NOMO-1 (cell line): ENCODE measurements around the gene TMEM255B.

Experiments used
- DNase-seq, 2 experiments: peaks; one replicate each; lab custom pipeline; 2025; ENCODE audit not compliant: unreplicated experiment in 2 of 2; lab: John Stamatoyannopoulos, UW

TMEM255B gene

DNA sequence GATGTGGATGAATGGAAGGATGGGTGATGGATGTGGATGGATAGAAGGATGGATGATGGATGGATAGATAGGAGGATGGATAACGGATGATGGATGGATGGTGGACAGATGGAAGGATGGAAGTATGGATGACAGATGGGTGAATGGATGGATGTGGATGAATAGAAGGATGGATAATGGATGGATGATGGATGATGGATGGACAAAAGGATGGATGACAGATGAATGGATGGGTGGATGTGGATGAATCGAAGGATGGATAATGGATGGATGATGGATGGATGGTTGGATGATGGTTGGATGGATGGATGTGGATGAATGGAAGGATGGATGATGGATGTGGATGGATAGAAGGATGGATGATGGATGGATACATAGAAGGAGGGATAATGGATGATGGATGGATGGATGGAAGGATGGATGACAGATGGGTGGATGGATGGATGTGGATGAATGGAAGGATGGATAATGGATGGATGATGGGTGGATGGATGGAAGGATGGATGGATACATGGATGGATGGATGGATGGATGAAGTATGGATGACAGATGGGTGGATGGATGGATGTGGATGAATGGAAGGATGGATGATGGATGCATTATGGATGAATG lies 39.3 kb downstream of the TMEM255B start:
- no peak for DNase-seq

DNA sequence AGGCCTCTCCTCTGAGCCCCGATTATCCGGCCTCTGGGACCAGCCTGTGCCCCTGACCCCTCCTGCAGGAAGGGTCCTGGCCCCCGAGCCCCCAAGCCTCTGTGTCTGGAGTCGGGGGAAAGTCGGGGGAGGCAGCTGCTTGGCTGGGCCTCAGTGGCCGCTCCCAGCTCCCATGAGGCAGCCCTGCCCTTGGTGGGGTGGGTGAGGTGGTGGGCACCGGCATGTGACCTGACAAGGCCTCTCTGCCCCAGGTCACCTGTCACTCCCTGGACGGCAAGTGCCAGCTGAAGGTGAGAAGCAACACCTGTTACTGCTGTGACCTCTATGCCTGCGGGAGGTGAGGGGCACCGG lies 41.5 kb downstream of the TMEM255B start:
- no peak for DNase-seq

DNA sequence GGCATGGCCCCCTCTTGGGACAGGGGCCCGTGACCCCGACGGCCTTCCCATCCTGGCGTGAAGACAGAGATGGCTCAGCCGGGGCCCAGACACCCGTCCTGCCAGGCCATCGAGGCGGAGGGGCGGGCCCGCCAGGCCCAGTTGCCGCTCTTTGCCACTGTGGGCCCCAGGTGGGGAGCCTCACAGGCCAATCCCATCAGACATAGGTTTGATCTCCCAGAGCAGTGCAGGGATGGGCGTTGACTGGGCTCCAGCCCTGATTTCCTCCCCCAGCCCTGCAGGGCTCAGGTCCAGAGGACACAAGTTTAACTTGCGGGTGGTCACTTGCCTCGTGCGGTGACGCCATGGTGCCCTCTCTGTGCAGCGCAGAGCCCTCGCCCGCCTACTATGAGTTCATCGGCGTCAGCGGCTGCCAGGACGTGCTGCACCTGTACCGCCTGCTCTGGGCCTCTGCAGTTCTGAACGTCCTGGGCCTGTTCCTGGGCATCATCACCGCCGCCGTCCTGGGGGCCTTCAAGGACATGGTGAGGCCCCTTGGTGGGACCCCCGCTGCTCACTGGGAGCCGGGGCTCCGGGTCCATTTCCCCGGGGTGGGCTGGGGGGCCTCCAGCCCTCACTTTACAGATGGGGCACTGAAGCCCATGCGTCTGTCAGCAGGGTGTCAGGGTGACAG lies 42.4 kb downstream of the TMEM255B start:
- no peak for DNase-seq

DNA sequence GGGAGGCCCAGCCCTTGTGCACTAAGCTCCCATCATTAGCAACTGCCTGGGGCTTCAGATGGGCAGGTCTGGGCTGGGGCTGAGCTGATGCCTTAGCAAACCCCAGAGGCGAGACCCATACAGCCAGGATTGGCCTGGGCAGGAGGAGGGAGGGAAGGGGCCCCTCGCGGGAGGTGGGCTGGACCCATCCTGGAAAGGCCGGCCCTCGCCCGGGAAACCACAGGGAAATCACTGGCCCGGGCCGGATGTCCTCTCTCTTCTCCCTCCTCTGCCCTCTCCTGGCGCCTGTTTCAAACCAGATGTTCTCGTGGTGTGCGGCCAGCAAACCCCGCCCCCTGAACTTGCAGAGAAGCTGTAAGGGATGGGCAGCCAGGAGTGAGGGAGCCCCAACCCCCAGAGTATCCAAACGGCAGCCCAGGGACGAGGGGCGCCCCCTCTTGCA lies 43.1 kb downstream of the TMEM255B start:
- no peak for DNase-seq

DNA sequence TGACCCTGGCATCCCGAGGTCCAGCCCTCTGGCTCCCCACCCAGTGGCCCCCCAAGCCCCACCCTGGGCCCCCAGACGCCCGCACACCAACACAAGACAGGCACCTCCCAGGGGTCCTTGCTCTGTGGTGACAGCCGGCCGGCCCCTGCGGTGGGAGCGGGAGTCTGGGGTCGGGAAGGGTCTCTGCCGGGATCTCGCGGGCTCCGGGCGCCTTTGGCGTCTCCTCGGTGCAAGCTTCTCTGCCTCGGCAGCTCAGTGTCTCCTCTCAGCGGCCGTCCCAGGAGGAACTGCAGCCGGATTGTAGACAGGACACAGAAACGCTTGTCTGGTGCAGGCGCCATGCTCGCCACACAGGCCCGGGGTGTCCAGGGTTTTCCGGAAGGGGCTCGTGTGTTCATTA lies 43.7 kb downstream of the TMEM255B start:
- DNase-seq: no peak

DNA sequence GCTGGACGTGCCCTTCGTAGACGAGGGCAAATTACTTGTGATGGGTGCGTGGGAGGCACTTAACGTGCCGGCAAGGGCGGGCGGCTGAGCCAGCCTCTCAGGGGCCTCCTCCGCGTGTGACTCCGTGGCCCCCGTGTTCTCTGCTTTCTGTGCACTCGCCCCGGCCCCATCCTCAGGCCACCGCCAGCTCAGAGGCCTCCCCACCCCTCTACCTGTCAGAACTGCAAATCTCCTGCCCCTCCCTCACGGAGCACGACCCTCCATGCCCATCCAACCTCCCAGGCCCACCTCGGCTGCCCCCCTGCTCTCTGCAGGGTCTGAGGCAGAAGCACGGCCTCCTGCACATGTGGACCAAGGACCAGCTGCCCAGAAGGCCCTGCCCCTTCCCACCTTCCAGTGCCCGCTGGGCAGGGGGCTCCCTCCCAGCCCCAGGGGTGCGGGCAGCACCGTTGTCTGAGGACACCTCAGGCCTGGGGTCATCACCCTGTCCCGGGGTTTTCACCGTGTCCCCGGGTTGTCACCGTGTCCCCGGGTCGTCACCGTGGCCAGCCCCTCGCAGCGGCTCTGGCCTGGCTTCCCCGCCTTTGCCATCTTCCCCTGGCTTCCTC lies 44.5 kb downstream of the TMEM255B start:
- DNase-seq: no peak

DNA sequence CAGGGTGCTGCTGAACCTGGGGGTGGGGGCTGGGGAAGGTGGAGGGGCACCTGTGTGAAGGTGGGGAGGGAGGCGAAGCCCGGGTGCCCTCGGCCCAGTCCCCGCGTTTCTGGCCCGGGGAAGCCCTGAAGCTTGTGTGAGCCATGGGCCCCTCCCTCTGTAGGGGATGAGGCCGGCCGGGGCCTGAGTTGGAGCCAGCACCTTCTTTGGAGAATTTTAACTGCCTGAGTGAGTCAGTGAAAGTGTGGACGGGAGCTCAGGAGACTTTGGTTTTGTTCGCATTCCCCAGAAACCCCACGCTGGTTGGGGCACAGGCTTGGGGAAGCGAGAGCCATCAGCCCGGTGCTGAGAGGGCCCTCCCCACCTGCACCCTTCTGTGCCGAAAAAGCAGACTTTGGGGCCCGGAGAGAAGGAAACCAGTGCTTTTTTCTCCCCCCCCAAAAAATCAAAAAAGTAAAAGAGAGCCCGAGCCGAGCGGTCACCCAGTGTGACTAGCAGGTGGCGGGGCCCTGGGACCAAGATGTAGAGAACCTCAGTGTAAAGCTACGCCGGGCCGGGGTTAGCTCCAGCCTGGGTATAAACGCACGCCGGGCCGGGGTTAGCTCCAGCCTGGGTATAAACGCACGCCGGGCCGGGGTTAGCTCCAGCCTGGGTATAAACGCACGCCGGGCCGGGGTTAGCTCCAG lies 45.1 kb downstream of the TMEM255B start:
- no peak for DNase-seq

DNA sequence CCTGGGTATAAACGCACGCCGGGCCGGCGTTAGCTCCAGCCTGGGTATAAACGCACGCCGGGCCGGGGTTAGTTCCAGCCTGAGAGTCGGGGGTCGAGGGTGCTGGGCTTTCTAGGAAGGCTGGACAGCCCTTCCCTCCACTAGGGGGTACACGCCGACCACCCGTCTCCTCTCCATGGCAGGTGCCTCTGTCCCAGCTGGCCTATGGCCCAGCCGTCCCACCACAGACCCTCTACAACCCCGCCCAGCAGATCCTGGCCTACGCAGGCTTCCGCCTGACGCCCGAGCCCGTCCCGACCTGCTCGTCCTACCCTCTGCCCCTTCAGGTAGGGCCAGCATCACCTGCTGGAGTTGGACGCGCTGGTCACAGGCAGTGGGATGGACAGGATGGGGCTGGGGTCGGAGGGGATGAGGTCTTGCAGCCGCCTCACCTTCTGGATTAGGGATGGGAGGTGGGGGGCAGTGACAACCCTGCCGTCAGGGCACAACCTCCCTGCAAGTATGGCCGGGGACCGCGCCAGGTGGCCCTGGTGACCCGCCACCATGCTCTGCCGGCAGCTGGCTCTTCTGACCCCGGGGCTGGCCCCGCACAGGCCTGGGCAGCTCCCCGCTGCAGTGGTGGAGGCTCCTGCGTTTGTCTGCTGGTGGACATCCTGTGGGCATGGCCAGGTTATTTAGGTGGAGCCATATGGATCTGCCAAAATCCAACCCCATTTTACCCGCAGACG lies 45.8 kb downstream of the TMEM255B start:
- DNase-seq: no peak

DNA sequence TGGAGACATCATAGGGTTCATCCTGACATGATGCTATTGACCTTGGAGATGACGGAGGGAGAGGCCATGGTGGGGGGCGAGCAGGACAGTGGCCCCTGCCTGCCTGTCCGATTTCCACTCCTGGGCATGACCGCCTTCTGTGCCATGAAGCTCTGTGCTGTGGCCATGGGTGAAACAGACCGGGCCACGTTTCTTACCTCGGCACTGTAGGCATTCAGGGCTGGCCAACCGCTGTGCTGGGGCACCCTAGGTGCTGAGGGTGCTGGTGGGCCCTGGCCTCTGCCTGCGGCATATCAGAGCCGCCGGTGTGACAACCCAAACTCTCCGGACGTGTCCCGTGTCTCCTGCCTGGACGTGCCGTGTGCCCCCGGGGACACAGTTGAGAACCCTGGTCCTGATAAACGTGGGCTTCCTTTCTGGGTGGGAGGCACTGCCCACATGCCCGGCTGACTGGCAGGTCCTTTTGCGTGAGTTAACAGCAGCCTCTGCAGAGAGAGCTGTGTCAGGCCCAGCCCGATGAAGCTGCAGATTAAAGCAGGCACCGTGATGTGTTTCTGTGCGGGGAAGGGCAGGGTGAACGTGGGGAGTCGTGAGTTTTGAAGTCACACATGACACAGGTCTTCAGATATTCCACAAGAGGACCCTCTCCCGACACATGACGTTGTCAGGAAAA lies 46.5 kb downstream of the TMEM255B start:
- no peak for DNase-seq

DNA sequence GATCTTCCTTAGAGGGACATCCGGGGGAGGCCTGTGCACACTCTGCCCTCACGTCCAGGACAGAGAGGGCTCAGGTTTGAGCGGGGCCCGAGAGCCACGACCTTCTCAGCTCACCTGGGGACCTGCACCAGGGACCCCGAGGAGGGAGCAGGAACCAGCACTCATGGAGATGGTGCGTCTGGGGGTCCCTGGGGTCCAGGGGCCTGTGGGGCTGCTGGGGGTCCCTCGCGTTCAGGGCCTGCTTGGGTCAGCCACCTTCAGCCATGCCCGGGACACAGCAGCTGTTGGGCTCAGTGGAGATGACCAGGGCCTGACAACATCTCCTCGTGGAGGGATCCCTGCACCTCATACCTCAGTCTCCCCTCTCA lies 47.1 kb downstream of the TMEM255B start:
- no peak for DNase-seq

DNA sequence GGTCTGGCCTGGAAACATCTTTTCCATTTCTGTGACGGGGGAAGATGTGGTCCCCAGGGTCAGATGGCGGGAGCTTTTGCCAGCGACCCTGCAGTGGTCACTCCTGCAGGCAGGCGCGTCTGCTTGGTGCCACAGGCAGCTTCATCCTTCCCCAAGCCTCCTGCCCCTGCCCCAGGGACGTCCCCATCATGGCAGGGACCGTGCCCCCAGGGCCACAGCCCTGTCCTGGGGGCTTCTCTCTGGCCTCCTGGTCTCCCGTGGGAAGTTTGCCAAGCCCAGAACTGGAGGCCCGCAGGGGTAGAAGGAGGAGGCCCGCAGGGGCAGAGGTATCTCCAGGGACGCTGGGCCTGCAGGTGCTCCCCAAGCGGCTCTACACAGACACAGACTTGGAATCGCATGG lies 47.5 kb downstream of the TMEM255B start:
- no peak for DNase-seq

DNA sequence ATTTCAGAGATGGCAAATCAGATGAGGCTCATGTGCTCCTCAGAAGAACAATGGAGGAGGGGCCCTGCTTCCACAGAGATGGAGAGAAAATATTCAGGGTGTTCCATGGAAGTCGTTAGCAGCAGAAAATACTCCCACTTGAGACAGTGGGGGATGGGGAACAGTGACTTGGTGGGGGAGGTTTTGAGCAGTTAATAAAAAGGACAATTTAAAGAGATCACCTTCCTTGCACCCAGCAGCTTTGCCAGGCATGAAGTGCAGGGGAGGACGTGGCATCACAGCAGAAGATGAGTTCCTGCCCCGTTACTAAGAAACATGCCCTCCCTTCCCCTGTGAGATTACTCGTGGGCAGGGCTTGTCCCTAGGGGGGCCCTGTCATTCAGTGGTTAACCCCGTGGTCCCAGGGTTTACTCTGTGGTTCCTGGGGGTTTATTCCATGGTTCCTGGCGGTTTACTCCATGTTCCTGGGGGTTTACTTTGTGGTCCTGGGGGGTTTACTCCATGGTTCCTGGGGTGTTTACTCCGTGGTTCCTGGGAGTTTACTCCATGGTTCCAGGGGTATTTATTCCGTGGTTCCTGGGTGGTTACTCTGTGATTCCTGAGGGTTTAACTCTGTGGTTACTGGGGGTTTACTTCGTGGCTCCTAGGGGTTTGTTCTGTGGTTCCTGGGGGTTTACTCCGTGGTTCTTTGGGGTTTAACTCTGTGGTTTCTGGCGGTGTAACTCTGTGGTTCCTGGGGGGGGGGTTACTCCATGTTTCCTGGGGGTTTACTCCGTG lies 49.2 kb downstream of the TMEM255B start:
- DNase-seq: no peak

DNA sequence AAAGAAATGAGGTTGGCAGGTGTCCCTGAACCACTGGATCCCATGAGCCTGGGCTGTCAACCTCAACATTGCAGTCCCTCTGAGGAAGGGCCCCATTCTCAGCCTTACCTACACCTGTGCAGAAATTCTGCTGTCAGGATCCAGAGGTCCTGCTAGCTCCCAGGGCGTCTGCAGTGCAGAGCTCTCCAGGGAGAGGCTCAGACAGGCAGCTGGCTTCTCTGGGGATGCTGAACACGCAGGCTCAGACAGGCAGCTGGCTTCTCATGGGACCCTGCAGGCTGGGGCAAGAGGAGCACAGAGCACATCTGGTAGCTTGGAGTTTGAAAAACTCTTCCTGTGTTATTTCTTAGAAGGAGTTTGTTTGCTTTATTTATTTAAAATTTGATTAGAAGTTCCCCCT lies 50.9 kb downstream of the TMEM255B start:
- DNase-seq: no peak

DNA sequence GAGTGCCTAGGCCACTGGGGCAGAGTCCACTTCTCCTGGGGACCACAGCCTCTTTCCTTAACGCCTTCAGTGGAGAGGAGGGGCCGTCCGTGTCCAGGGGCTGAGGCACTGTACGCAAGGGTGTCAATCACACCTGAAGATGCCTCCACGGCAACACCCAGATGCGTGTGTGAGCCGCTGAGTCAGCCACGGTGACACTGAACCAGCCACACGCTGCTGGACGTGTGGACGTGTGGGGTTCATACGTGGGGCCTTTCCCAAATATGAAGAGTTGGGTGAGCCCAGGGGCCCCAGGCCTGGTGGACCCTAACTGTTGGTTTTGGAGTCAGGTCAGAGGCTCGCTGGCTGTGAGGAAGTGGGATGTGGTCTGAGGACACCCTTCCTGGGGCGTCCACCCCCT lies 51.6 kb downstream of the TMEM255B start:
- DNase-seq: no peak

DNA sequence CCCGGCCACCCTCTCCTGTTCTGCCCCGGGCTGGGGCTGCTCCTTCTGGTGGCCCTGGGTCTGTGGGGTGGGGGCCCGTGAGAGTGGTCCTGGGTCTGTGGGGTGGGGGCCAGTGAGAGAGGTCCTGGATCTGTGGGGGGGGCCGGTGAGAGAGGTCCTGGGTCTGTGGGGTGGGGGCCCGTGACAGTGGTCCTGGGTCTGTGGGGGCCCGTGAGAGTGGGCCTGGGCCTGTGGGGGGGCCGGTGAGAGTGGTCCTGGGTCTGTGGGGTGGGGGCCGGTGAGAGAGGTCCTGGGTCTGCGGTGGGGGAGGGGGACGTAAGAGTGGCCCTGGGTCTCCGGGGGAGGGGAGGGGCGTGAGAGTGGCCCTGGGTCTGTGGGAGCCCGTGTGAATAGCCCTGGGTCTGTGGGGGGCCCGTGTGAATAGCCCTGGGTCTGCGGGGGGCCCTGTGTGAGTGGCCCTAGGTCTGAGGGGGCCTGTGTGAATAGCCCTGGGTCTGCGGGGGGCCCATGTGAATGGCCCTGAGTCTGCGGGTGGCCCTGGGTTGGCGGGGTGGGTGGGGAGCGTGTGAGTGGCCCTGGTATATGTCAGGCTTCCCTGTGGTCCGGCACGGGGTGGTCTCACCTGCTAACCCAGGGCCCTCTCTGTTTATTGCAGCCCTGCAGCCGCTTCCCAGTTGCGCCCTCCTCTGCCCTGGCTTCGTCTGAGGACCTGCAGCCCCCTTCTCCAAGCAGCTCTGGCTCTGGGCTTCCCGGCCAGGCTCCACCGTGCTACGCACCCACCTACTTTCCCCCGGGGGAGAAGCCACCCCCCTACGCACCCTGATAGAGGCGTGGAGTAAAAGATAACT lies 52.3 kb downstream of the TMEM255B start:
- no peak for DNase-seq

DNA sequence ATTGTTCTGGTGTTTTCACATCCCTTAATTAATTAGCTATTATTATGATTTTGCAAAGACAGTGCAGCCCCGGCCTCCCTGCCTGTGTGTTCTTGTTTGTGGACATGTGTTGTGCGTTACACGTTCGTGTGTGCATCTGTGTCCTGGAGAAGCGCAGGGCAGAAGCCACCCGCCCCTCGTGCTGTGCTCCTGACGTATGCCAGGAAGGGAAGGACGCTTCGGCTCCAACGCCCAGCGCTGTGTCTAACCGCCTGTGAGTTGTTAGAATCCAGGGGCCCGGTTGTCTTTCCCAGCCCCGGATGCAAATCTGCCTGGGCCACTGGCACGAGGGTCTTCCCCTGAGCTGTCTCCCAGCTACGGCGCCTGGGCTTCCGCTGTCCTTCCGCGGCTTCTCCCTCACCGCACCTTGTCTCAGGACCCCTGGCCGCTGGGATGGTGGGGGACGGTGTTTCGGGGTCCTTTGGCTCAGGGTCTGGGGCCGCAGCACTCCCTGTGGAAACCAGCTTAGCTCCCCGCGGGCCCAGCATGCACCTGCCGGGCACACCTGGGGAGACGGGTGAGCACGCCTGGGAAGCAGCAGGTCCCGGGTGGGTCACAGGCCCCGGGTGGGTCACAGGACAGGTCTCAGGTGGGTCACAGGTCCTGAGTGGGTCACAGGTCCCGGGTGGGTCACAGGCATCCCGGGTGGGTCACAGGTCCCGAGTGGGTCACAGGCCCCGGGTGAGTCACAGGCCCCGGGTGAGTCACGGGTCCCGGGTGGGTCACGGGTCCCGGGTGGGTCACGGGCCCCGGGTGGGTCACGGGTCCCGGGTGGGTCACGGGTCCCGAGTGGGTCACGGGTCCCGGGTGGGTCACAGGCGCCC lies 53.4 kb downstream of the TMEM255B start:
- no peak for DNase-seq

DNA sequence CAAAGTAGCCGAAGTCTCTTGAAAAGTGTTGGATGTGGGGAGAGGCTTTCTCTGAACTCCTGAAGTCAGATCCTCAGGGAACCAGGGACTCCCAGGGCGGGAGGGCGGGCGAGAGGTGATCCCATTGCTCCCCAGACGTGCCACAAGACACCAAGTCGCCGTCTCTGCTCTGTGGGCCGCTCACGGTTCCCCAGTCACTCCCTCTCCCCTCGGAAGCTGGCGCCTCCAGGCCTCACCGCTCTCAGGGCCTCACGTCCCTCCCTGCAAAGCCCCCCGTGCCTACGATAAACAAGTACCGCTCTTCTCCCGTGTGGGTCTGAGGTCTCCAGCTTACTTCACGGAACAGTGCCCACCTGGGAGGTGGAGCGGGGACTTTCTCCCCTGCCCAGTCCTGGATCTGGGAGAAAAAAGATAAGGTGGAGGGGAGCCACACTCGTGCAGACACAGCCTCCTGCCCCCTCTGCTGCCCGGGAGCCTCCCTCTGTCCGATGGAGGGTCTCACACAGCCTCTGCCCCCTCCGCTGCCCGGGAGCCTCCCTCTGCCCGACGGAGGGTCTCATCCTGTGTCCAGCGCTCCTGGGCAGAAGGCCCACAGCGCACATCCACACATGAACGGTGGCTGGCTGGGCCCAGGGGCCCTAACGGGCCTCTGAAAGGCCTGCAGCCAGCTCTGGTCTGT lies 54.2 kb downstream of the TMEM255B start:
- DNase-seq: no peak
